ENCODE measurements around the gene SPNS2.
A peak's percentile ranks its signal among the peaks of the same experiment; 100 is the strongest.

The SPNS2 gene

DNA sequence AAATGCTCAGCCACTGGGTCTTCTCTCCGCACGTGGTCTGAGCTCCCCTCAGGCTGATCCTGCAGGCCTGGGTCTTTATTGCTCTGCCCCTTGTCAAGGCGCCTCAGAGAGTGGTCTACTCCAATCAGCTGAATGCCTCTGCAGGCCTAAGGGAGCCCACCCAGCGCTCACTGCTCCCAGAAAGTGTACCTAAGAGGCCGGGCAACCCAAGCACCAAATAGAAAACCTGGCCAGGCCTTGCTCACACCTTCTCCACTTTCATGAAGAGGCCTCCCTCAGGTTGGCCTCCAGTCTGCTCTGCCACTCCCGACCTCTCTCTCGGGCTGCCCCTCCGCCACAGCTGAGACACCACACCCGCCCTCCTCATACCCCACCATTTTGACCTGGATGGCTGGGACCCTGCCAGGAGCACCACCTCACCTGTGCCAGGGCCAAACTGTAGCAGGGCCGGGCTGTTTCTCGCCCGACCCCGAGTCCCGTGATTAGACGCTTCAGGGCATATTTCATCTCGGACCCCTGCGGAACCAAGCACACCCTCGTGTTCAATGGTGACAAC lies 55.8 kb downstream of the SPNS2 start:
- DNase-seq, result no peak

DNA sequence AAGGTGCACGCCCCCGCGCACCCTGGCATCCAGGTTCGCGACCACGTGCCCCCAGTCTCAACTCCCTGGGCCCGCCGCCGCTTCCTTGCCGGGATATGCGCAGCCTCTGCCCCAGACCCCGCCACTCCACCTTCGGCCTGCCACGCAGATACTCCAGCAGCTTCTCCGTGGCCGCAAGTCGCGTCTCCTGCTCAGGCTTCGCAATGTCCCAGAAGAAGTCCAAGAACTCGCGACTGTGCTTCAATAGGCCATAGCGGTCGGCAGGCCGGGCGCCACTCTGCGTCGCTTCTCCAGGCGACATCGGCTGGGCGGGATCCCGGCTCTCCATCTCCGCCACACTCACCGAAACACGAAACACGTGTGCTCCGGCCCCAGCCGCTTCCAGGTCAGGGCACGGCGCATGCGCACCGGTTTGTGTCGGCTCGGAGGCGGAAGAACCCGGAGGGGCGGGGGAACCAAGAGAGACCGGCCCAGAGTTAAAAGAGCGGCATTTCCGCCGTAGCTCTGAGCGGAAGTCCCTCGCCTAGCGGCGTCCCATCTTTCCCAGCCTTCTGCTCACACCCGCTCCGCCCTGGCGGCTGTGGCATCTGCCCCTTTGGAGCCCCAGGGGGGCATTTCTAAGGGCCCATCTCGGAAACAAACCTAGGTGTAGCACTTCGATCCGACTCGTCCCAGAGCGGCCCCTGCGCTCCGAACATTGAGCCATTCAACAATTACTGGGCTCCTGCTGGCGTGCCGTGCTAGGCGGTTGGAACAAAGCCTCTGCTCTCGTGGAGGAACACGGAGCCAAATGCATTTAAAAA lies 56.5 kb downstream of the SPNS2 start, which contains the start of gene MYBBP1A:
Gene MYBBP1A (minus strand): TSS at position 388 of the 803 bp plus-strand sequence. CDS start 60 bp downstream, at position 328.
- DNase-seq, result peak; percentile 96 to 98

DNA sequence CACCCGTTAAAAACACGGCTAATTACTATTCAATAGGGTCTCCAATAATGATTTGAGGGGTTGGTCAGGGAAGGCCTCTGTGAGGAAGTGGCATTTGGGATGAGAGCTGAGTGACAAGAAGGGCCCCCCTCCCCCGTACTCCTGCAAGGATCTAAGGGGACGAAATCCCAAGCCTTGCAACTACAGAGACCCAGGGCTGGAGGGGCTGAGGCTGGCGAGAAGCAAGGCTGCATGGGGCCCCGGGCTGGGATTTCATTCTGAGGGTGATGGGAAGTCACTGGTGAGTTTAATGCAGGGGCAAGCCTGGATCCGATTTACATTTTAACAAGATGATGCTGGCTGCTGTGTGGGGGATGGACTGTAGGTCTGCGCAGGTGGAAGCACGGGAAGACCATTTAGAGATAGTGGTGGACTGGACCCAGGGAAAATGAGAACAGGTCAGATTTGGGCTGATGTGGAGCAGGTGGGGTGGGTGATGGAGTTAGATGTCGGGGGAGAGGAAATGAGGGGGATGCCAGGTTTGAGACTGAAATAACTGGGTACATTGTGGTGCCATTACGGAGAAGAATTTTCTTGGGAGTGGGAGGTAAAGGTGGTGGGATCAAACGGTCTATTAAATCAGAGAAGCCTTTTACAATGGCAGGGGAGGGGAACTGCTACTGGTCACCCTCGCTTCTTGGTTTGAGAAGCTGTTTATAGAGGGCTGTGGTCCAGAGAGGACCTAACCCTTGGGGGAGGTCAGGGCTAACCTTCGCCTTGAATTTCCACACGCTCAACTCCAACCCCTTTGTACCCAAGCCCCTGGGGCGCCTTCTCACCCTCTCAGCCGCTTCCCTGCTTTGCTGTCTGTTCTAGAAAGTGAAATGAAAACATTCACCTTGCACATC lies 57.4 kb downstream of the SPNS2 start:
- no peak for DNase-seq

DNA sequence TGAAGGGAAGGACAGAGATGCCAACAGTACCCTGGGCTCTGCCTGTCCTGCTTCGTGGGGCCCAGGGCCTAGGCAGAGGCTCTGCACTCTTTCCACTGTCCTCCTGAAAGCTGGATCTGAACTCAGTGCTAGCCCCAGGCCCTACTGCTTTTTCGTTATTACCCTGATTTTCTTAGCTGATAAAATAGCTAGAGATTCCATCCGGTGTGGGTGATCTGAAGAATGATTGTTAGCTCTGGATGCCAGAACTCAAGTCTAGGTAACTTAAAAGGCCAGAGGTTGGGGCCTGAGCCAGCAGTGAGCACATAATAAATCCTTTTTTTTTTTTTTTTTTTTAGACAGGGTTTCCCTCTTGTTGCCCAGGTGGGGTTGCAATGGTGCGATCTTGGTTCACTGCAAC lies 58.3 kb downstream of the SPNS2 start:
- DNase-seq, result no peak

DNA sequence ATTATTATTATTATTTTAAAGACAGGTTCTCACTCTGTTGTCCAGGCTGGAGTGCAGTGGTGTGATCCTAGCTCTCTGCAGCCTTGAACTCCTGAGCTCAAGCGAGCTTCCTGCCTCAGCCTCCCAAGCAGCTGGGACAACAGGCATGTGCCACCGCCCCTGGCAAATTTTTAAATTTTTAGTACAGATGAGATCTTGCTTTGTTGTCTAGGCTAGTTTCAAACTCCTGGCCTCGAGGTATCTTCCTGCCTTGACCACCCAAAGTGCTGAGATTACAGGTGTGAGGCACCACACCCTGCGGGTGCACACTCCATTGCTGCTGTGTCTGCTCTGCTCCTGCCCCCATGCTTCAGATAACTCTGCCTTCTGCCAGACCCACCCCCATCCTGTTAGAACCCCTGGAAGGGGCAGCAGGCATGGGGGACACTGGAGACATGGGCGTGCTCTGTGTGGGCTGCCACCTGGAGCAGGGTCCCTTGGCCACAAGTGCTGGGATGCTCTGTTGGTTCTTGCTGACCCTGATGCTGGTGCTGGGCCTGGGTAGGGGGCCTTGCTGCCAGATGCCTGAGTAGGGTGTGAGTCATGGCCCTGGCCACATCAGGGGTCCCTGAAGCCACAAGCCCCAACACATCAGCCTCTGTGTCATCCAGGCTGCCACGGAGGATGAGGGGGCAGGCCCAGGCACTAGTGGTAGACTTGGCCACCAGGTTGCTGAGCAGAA lies 59.1 kb downstream of the SPNS2 start:
- DNase-seq, result no peak

DNA sequence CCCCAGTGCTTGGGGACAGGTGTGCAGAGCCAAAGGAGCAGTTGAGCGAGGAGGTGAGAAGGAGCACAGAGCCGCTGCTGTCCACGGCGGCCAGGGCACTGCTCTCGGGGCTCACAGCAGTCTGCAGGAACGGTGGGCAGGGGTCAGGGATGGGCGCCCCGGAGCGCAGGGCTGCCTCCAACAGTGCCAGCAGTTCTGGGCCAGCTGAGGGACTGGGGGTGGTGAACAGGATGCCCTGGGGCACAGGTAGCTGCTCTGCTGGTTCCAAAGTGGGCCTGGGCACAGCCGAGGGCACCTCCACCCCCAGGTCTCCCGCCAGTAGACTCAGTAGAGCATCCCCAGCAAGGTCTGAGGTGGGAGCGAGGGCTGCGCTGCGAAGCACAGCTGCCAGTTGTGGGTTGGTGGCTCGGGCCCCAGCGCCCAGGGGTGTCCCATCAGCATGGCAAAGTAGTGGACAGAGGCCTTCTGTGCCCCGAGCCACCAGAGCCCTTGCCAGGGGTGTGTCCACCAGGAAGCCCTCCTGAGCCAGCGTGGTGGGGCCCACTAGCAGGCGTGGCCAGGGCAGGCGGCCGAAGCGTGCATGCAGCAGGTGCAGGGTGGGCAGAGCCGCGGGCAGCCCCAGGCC lies 59.8 kb downstream of the SPNS2 start:
- no peak for DNase-seq

DNA sequence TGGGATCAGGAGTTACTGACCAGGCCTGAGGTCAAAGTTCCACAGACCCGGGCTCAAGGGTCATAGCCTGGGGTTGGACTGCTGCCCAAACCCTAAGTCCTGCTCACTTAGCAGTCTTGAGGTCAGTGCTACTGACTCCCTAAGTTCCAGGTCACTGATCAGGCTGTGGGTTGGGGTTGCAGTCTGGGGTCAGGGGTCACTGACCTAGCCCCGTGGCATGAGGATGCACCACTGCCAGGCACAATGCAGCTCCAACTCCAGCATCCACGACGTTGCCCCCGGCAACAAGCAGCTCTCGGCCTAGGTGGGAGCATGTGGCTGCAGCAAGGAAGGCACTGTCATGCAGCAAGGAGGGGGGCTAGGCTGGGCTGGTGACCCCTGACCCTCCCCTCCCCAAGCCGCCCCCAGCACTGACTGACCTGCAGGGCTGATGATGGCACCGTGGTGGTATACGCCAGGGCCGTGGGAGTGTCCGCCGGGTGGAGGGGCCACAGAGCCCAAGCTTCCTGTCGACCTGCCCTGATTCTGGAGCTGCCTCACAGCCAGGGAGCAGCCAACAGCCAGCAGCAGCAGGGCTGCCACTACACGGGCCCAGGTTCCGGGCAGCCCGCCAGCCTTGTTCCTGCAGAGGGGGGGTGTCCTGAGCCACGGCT lies 60.6 kb downstream of the SPNS2 start:
- DNase-seq, result no peak

DNA sequence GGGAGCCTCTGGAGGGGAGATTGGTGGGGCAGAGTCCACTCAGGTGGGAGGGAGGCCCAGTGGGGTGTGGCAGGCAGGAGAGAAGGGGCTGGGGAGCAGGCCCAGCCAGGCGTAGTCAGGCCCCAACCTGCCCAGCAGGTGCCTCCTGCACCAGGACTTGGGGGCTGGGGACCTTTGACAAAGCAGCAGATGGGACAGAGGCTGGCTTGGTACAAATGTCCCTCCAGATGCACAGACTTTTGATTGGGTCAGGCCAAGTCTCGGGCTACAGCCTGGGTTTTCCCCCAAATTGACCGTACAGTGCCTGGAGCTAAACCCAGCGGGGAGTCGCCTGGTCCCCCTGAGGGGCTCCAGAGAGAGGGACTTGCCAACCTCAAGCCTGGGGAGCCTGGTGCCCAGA lies 61.3 kb downstream of the SPNS2 start:
- DNase-seq, result no peak

DNA sequence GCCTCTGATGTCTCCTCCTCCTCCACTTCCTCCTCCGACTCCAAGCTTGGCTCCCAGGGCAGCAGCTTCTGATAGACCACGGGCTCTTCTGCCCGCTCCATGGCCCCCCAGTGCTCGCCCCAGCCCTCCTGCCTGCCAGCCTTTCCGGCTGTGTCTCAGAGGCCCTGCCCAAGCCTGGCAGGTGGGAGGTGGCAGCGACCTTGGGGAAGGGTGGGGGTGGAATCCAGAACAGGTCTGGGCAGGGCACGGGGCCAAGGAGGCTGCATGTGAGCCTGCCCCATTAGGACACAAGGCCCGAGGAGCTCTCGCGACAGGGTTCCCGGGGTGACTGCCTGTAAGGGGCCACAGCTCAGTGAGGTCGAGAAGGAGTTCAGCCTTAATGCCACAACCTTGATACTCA lies 61.7 kb downstream of the SPNS2 start, which contains the start of gene GGT6:
Gene GGT6 (minus strand): TSS at position 157 of the 400 bp plus-strand sequence. CDS start 56 bp downstream, at position 101.
- no peak for DNase-seq

DNA sequence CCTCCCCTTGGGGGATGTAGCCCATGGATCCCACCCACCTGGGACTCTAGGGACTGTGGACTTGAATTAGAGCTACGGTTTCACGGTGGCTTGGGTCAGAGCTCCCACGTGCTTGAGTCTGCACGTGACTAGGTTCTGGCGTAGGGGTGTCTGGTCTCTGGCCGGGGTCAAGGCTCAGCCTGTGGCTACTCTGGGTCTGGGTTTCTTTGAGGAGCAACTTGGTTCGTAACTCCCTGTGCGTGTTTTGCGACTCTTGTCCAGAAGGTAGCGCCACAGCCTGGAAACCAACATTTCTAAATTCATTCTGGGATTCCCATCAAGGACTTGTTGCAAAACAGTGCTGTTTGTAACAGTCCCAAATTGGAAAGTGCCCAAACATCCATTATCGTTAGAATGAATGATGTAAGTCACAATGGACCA lies 62.2 kb downstream of the SPNS2 start:
- no peak for DNase-seq

DNA sequence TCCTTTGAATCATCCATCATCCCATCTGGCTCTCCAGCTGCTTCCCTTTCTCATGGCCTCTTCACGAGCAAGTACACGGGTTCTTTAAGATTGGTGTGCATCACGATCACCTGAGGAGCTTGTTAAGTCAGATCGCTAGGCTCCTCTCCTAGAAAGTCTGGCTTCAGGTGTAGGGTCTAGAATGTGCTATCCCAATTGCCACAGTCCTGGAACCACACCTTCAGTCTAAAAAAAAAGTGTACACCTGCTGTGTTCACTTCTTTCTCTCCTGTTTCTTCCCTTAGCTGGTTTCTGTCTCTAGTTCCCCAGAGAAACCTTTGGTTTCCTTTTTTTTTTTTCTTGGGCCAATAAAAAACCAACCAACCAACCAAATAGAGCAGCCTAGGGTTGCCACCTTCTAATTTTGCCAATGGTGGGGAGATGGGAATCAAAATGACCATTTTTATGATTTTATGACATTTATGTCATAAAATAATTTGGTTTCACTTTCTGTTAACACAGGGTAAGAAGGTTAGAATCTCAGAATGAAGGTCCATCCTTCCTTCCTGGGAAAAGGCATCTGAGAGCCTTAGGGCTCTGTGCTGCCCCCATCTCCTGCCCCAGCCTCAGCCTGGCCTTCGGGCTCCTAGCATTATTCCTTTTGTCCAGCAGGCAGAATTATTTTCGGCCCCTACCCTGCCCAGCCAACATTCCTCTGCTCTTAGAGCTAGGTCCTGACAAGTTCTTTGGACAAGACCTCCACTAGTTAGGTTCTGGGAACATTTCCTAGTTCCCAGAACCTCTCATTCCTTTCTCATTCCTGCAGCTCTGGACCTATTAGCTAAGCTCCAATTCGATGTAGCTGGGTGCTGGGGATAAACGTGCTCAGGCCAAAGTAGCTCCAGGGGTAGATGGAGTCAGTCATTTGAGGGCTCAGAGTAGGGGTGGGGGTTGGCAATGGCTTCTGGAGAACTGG lies 63.6 kb downstream of the SPNS2 start:
- no peak for DNase-seq

DNA sequence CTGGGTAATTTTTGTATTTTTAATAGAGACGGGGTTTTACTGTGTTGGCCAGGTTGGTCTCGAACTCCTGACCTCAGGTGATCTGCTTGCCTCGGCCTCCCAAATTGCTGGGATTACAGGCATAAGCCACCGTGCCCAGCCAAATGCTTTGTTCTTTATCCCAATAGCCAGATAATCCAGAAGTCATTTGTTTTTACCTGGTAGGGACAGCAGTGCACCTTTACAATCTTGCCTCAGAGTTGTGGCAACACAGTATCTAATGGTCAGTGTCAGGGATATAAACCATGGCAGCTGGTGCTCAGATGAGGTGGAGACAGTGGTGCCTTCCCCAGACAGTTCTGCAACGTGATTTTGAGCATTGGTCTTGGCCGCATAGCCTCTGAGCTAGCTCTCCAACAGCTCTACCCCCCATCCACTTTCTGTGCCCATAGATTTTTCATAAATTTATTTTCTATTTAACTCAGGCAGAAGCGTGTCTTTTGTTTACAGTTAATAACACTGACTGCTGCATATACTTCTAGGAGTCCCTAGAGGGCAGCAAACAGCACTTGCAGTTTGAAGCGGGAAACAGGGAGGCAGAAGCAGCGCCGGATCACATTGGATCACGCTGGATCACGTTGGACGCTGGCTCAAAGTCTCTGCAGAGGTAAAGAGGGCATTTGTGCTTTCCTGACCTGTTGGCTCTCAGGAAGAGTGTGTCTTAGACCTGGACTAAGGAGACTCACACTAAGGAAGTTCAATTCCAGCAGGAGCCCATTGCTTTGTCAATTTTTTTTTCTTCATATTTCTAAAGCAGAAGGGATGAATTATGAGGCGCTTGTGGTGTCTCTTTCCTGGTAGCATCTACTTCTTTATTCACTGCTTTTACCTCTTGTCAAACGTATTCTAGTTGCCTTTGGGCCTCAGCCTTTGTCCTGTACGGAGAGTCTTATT lies 66.8 kb downstream of the SPNS2 start:
- peak; percentile 37 for DNase-seq

DNA sequence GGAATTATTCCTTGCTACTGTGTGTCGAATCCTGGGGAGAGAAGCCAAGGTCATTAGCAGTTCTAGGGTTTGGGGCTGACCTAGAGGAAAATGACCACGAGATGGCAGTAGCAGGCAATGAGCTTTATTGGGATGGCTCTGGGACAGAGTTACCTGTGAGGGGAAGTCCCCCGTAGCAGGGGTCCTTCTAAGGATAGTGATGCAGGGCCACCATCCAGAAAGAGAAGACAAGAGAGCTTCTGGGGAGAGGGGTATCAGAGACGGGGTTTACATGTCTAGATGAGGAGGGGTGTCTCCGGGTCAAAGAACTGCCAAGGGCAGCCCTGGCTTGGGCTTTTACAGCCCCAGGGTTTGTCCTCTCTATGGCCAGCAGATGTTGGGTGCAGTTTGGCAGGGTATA lies 68.1 kb downstream of the SPNS2 start:
- DNase-seq, result peak in 1 of 2 experiments; percentile 22

DNA sequence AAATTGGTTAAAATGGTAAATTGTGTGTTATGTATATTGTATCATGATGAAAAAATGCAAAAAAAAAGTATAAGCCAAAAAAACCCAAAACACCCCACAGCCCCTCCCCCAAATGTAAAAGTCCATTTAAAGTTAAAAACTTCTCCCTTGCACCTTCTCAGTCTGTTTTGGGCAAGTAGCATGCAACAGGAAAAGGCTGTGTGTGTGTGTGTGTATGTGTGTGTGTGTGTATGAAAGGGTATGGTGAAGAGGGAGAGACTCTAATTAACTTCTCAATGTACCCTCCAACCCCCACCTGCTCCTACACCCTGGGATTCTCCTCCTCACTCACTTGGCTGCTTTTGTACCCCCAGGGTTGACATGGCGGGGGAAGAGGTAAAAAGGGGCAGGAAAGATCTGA lies 70.9 kb downstream of the SPNS2 start:
- no peak for DNase-seq

DNA sequence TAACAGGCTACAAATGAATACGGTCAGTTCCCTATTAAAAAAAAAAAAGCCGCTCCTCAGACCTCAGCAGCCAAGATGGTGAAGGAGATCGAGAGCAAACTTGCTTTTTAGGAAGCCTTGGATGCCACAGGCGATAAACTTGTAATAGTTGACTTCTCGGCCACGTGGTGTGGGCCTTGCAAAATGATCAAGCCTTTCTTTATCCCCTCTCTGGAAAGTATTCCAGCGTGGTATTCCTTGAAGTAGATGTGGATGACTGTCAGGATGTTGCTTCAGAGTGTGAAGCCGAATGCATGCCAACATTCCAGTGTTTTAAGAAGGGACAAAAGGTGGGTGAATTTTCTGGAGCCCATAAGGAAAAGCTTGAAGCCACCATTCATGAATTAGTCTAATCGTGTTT lies 73.5 kb downstream of the SPNS2 start:
- no peak for DNase-seq

DNA sequence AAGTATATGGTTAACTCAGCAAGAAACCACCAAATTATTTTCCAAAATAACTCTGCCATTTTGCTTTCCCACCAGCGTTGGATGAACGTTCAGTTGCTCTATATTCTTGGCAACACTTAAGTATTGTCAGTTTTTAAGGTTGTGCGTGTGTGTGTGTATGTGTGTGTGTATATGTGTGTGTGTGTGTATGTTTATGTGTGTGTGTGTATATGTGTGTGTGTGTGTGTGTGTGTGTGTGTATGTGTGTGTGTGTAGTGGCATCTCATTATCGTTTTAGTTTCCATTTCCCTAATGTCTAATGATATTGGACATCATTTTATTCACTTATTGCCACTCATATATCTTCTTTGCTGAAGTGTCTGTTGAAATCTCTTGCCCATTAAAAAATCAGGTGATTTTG lies 74.4 kb downstream of the SPNS2 start:
- DNase-seq, result no peak

DNA sequence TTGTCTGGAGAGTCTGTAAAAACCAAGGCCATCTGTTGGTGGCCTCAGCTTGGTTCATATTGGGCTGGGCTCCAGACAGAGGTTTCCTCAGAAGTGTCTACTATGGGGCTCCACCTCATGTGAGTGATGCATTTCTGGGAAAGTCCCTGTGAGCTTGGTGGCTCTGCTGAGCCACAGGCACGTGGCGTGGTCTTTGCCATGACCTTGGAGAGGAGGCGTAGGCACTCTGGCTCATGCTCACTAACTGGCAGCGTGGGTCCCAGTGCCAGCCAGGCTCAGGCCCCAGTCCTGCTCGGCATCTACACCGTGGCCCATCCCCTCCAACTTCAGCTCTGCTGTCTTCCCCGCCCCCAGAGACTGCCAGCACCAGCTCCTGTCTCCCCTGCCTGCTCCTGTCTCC lies 75.0 kb downstream of the SPNS2 start:
- peak; percentile 58 to 80 for DNase-seq

DNA sequence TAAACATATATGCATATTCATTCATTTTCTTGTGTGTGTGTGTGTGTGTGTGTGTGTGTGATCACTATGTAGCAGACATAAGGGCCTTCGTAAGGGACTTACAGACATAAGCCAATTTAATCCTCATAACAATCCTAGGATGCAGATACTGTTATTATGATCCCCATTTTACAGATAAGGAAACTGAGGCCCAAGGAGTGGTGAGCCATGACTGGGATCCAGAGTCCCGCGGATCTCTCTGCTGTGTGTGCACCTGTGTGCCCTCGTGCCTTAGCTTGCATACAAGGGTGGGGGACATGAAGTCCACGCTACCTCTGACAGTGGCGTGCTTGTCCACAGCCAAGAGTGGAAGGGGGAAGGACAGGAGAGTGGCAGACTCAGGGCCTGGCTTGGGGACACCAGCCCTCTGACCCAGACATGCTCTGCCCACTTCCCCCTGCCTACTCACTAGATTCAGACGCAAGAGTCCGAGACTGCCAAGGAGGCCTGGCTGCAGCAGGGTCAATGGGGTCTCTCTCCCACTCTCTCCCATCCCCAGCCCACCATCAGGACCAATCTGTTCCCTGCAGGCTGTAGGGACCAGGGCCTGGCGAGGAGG lies 75.9 kb downstream of the SPNS2 start:
- DNase-seq, result no peak

DNA sequence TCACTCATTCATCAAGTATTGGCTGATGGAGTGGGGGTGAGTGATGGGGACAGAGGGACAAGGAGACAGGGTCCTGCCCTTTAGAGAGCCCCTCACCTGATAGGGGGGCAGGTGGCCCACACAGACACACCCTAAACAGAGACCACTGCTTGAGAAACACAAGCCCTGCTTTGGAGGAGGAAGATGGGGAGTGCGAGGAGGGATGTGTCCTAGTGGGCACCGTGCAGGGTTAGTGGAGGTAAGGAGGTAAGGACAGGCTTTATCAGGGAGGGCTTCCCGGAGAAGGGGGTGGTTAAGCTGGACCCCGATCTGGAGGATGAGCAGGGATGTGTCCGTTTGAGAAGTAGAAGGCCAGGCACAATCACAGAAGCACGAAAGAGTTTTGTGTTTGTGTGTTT lies 77.5 kb downstream of the SPNS2 start:
- DNase-seq, result no peak
